Smooth muscle cell (in vitro differentiated cells): Measurements from ENCODE around the gene ACOT8. TPM values are rescaled to one million over a fixed set of nuclear protein-coding genes. Genes with fewer than 3 reads are reported as not detected.

Experiments
- DNase-seq: peaks from one replicate; lab custom pipeline; 2025; ENCODE audit not compliant: unreplicated experiment; lab: John Stamatoyannopoulos, UW
- H2AFZ ChIP-seq: fragments of 200-600 bp; sonication (generic); 2 replicates; pipeline ENCODE4 v1.6.0; 2016; ENCODE audit warnings: antibody characterized with exemption, low read depth, mild to moderate bottlenecking
- H3F3A ChIP-seq: fragments of 200-600 bp; sonication (generic); 2 replicates; pipeline ENCODE4 v1.6.0; 2017; ENCODE audit warnings: antibody characterized with exemption, low read depth
- H3K27ac ChIP-seq: fragments of 200-600 bp; sonication (generic); 2 replicates; pipeline ENCODE4 v1.5.1; 2016; ENCODE audit warnings: low read depth, mild to moderate bottlenecking
- H3K27me3 ChIP-seq: fragments of 200-600 bp; sonication (generic); 2 replicates; pipeline ENCODE4 v1.6.1; 2016; ENCODE audit warnings: low read depth, mild to moderate bottlenecking
- H3K36me3 ChIP-seq: fragments of 200-600 bp; sonication (generic); 2 replicates; pipeline ENCODE4 v1.5.1; 2016; ENCODE audit warnings: low read depth
- H3K4me1 ChIP-seq: fragments of 200-600 bp; sonication (generic); 2 replicates; pipeline ENCODE4 v1.5.1; 2016; ENCODE audit warnings: low read depth
- H3K4me2 ChIP-seq: fragments of 200-600 bp; sonication (generic); 2 replicates; pipeline ENCODE4 v1.6.0; 2016; ENCODE audit warnings: mild to moderate bottlenecking
- H3K4me3 ChIP-seq: fragments of 200-600 bp; sonication (generic); 2 replicates; pipeline ENCODE4 v1.5.1; 2016; ENCODE audit warnings: mild to moderate bottlenecking
- H3K79me2 ChIP-seq: fragments of 200-600 bp; sonication (generic); 2 replicates; pipeline ENCODE4 v1.6.0; 2016; ENCODE audit warnings: low read depth, mild to moderate bottlenecking
- H3K9ac ChIP-seq: fragments of 200-600 bp; sonication (generic); 2 replicates; pipeline ENCODE4 v1.6.0; 2016; ENCODE audit warnings: low read depth
- H3K9me3 ChIP-seq: fragments of 200-600 bp; sonication (generic); replicated peaks from 2 replicates; pipeline ENCODE4 v1.5.1; 2016; ENCODE audit warnings: low read depth
- H4K20me1 ChIP-seq: fragments of 200-600 bp; sonication (generic); 2 replicates; pipeline ENCODE4 v1.6.0; 2016; ENCODE audit warnings: low read depth
- CTCF ChIP-seq: fragments of 200-600 bp; sonication (generic); IDR thresholded peaks from 2 replicates; pipeline ENCODE4 v1.5.1; 2017; ENCODE audit warnings: borderline replicate concordance, mild to moderate bottlenecking, antibody characterized with exemption; ENCODE audit not compliant: insufficient read depth, poor library complexity, severe bottlenecking
- WGBS: methylation state at CpG from one replicate; pipeline ENCODE4 v1.1.7; 2016; ENCODE audit warnings: low lambda C conversion rate; 5-methylcytosine and 5-hydroxymethylcytosine counted together
- polyA plus RNA-seq: library from polyadenylated mRNA; unstranded; fragments of >200 nt; fragmentation: Nextera tagmentation; extraction: Ambion mirVana; gene quantifications from 2 replicates; pipeline ENCODE4 v1.2.1, GENCODE V29; 2016
- total RNA-seq: library from RNA; depleted of rRNA; stranded (reverse); fragments of >200 nt; gene quantifications from 2 replicates; pipeline ENCODE4 v1.2.3, GENCODE V29; 2014

Gene ACOT8
- total RNA-seq (30.2 and 31.9 TPM in 2 replicates), polyA plus RNA-seq (32.6 and 43.8 TPM in 2 replicates)

GRCh38 chr20:45857114-45857881 is at the start of gene ACOT8, which contains the start of gene ZSWIM3:
ACOT8 (minus strand) TSS chr20:45857392; CDS start chr20:45857315, 77 bp downstream.
ZSWIM3 (plus strand) TSS chr20:45857614; CDS start chr20:45857826, 212 bp downstream.
- no peaks in the 10 kb centered on the region for H3K36me3 ChIP-seq
- WGBS: 1% methylated on average over 36 of the region's 36 CpGs
- DNase-seq: peak; percentile 45

GRCh38 chr20:45905505-45906079 is 48.4 kb upstream of the ACOT8 start:
- no peak overlapping the region for H3K4me3 ChIP-seq
- H3F3A ChIP-seq: peaks cover 4% of the 10 kb centered on the region
- H3K36me3 ChIP-seq: no peaks in the 10 kb centered on the region
- no peaks in the 10 kb centered on the region for H3K79me2 ChIP-seq
- H3K4me2 ChIP-seq: no peak overlapping the region
- H2AFZ ChIP-seq: no peak overlapping the region
- H3K9me3 ChIP-seq: no peaks in the 10 kb centered on the region
- no peaks in the 10 kb centered on the region for H4K20me1 ChIP-seq
- DNase-seq: no peak
- peak overlapping the region; percentile 35 for H3K9ac ChIP-seq
- H3K27ac ChIP-seq: peak overlapping the region; percentile 39
- no peaks in the 10 kb centered on the region for H3K4me1 ChIP-seq
- H3K27me3 ChIP-seq: no peaks in the 10 kb centered on the region
- 84% methylated on average over 8 of the region's 8 CpGs for WGBS
- TF ChIP-seq CTCF: no peak

More at GRCh38 chr20:45857114-45857881, at the start of gene ACOT8, which contains the start of gene ZSWIM3:
- TF ChIP-seq CTCF: no peak
- no peaks in the 10 kb centered on the region for H3F3A ChIP-seq
- peak within 1 kb of the TSS; percentile 72 for H3K9ac ChIP-seq
- peak within 1 kb of the TSS; percentile 94 for H3K4me2 ChIP-seq
- no peaks in the 10 kb centered on the region for H3K27me3 ChIP-seq
- no peaks in the 10 kb centered on the region for H4K20me1 ChIP-seq
- H3K9me3 ChIP-seq: no peaks in the 10 kb centered on the region
- peak within 1 kb of the TSS; percentile 88 for H2AFZ ChIP-seq
- peaks cover 30% of the 10 kb centered on the region for H3K79me2 ChIP-seq
- peaks cover 13% of the 10 kb centered on the region for H3K4me1 ChIP-seq
- H3K4me3 ChIP-seq: peak within 1 kb of the TSS; percentile 78
- peak within 1 kb of the TSS; percentile 37 for H3K27ac ChIP-seq

- Histone ChIP-seq H3K36me3 (no peaks in the 10 kb centered on the region), H3K9me3 (no peaks in the 10 kb centered on the region), H3K27me3 (no peaks in the 10 kb centered on the region), H3K27ac (peak overlapping the region; percentile 39), H3K4me1 (no peaks in the 10 kb centered on the region), H3K9ac (no peak overlapping the region), H2AFZ (no peak overlapping the region), H4K20me1 (no peaks in the 10 kb centered on the region), H3K79me2 (no peaks in the 10 kb centered on the region), H3K4me3 (no peak overlapping the region), H3K4me2 (no peak overlapping the region), H3F3A (peaks cover 4% of the 10 kb centered on the region)
- TF ChIP-seq CTCF: no peak
- WGBS: 95% methylated on average over 16 of the region's 16 CpGs
- no peak for DNase-seq
Measured at GRCh38 chr20:45904583-45905504, 47.7 kb upstream of the ACOT8 start.
